Measurements from ENCODE around the gene ALKBH6.

Gene ALKBH6

GRCh38 chr19:36030264-36031148 is 16.5 kb upstream of the ALKBH6 start:
- DNase-seq (ENCODE audit: low read depth in 2 of 3, low spot score in 1 of 3), result no peak

- no peak for DNase-seq (ENCODE audit: low read depth in 2 of 3, low spot score in 1 of 3)
These were observed 14.5 kb upstream of the ALKBH6 start for GRCh38 chr19:36028313-36029041.

- DNase-seq (ENCODE audit: low read depth in 2 of 3, low spot score in 1 of 3), result no peak
These were observed 13.7 kb upstream of the ALKBH6 start for GRCh38 chr19:36027696-36028095.

GRCh38 chr19:36026091-36026876 is 12.3 kb upstream of the ALKBH6 start:
- no peak for DNase-seq (ENCODE audit: low read depth in 2 of 3, low spot score in 1 of 3)

- no peak for DNase-seq (ENCODE audit: low read depth in 2 of 3, low spot score in 1 of 3)
These were observed 11.5 kb upstream of the ALKBH6 start for GRCh38 chr19:36025541-36025940.

GRCh38 chr19:36023432-36023831 is 9.4 kb upstream of the ALKBH6 start:
- no peak for DNase-seq (ENCODE audit: low read depth in 2 of 3, low spot score in 1 of 3)

- no peak for DNase-seq (ENCODE audit: low read depth in 2 of 3, low spot score in 1 of 3)
These were observed 5.2 kb upstream of the ALKBH6 start for GRCh38 chr19:36019061-36019670.

- DNase-seq (ENCODE audit: low read depth in 2 of 3, low spot score in 1 of 3), result no peak
These were observed 567 bp downstream of the ALKBH6 start for GRCh38 chr19:36013280-36014011.

GRCh38 chr19:36010402-36010801 is 3.6 kb downstream of the ALKBH6 start:
- DNase-seq (ENCODE audit: low read depth in 2 of 3, low spot score in 1 of 3), result no peak

GRCh38 chr19:36009633-36010379 is 4.2 kb downstream of the ALKBH6 start:
- DNase-seq (ENCODE audit: low read depth in 2 of 3, low spot score in 1 of 3), result no peak

GRCh38 chr19:36009220-36009619 is 4.8 kb downstream of the ALKBH6 start:
- peak in 1 of 3 donors; percentile 62 for DNase-seq (ENCODE audit: low read depth in 2 of 3, low spot score in 1 of 3)

GRCh38 chr19:36008336-36008978 is 5.6 kb downstream of the ALKBH6 start, which contains the start of gene SYNE4:
TSS of gene SYNE4 (minus strand) at chr19:36008813. CDS start at chr19:36008681, 132 bp downstream.
- DNase-seq (ENCODE audit: low read depth in 2 of 3, low spot score in 1 of 3), result no peak

GRCh38 chr19:36006955-36007354 is 7.1 kb downstream of the ALKBH6 start:
- DNase-seq (ENCODE audit: low read depth in 2 of 3, low spot score in 1 of 3), result no peak

GRCh38 chr19:36003284-36003683 is 10.7 kb downstream of the ALKBH6 start:
- no peak for DNase-seq (ENCODE audit: low read depth in 2 of 3, low spot score in 1 of 3)

GRCh38 chr19:36001605-36002004 is 12.4 kb downstream of the ALKBH6 start:
- no peak for DNase-seq (ENCODE audit: low read depth in 2 of 3, low spot score in 1 of 3)

- no peak for DNase-seq (ENCODE audit: low read depth in 2 of 3, low spot score in 1 of 3)
These were observed 17.2 kb downstream of the ALKBH6 start for GRCh38 chr19:35996777-35997176.

GRCh38 chr19:35995048-35995993 is 18.7 kb downstream of the ALKBH6 start, which contains the start of gene SDHAF1:
TSS of gene SDHAF1 (plus strand) at chr19:35995188. CDS start at chr19:35995275, 87 bp downstream.
- peak; percentile 92 to 96 (median 94) for DNase-seq (ENCODE audit: low read depth in 2 of 3, low spot score in 1 of 3)

Data from stimulated activated CD4-positive, alpha-beta T cell treated with anti-CD3 and anti-CD28 coated beads, Interleukin-12 subunit alpha, Interleukin-12 subunit beta, amount 100 ng/mL, for 48 hours (primary cell).